22Rv1 (cell line): ENCODE measurements around the gene PDZD7.

Experiments used
- ZFX ChIP-seq: fragments of 450-650 bp; IDR thresholded peaks from 2 replicates; pipeline ENCODE4 v1.6.1; 2017; ENCODE audit warnings: antibody characterized with exemption, borderline replicate concordance
- TF ChIP-seq, protein P1 (sequence below): fragments of 450-650 bp; IDR thresholded peaks from 2 replicates; pipeline ENCODE4 v1.5.1; 2017; ENCODE audit warnings: mild to moderate bottlenecking

DNA sequence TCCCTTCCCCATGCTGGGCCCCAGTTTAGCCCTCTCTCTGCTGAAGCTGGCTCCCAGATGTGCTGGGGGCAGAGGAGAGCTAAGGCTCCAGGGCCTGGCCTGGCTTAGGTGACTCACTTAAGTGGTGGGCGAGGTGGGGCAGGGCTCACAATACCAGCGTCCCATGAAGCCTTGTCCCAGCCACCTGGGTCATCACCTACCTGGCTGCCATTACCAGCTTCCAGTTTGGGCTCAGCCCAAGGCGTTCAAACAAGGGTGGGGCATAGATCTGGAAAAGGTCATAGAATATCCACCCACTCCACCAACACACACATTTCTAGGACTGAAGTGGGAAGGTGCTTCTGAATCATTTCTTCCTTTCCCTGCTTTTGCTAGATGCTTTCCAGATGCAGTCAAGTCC lies 39.2 kb upstream of the PDZD7 start:
- TF ChIP-seq, protein P1, sequence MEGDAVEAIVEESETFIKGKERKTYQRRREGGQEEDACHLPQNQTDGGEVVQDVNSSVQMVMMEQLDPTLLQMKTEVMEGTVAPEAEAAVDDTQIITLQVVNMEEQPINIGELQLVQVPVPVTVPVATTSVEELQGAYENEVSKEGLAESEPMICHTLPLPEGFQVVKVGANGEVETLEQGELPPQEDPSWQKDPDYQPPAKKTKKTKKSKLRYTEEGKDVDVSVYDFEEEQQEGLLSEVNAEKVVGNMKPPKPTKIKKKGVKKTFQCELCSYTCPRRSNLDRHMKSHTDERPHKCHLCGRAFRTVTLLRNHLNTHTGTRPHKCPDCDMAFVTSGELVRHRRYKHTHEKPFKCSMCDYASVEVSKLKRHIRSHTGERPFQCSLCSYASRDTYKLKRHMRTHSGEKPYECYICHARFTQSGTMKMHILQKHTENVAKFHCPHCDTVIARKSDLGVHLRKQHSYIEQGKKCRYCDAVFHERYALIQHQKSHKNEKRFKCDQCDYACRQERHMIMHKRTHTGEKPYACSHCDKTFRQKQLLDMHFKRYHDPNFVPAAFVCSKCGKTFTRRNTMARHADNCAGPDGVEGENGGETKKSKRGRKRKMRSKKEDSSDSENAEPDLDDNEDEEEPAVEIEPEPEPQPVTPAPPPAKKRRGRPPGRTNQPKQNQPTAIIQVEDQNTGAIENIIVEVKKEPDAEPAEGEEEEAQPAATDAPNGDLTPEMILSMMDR: no peak
- TF ChIP-seq ZFX: no peak
